HL-60 (cell line): ENCODE measurements around the gene EVPL.
A peak's percentile ranks its signal among the peaks of the same experiment; 100 is the strongest.

ENCODE experiments used
- DNase-seq, 2 experiments: peaks; one replicate each; pipeline ENCODE4 v3.0.0-alpha.2; 2010 to 2020; ENCODE audit warnings: low read depth in 1 of 2, low spot score in 1 of 2
- H3K27ac ChIP-seq: fragments of 250-450 bp; sonication (Bioruptor Pico); replicated peaks from 2 replicates; pipeline ENCODE4 v1.5.1; 2020; ENCODE audit warnings: mild to moderate bottlenecking, moderate library complexity
- H3K27me3 ChIP-seq: fragments of 250-450 bp; sonication (Bioruptor Pico); 2 replicates; pipeline ENCODE4 v1.5.1; 2021; ENCODE audit warnings: mild to moderate bottlenecking, moderate library complexity; ENCODE audit not compliant: insufficient read depth, poor library complexity, severe bottlenecking
- H3K4me3 ChIP-seq: replicated peaks from 2 replicates; pipeline ENCODE4 v1.5.1; 2011; ENCODE audit warnings: mild to moderate bottlenecking, control low read depth, low read length; ENCODE audit not compliant: insufficient read depth
- GABPA ChIP-seq: IDR thresholded peaks from 2 replicates; pipeline ENCODE4 v1.6.1; 2012; ENCODE audit warnings: low read depth
- POLR2AphosphoS5 ChIP-seq: IDR thresholded peaks from 2 replicates; pipeline ENCODE4 v1.6.1; 2012; ENCODE audit warnings: low read depth
- SPI1 ChIP-seq: IDR thresholded peaks from 2 replicates; pipeline ENCODE4 v1.6.1; 2012; ENCODE audit warnings: low read depth, mild to moderate bottlenecking, borderline replicate concordance
- TF ChIP-seq, protein P1 (sequence below): IDR thresholded peaks from 2 replicates; pipeline ENCODE4 v1.6.1; 2012; ENCODE audit warnings: low read depth; ENCODE audit not compliant: insufficient replicate concordance
- TF ChIP-seq, protein P2 (sequence below): IDR thresholded peaks from one replicate; pipeline ENCODE4 v1.5.1; 2011; ENCODE audit warnings: low read length, control low read depth, inconsistent platforms; ENCODE audit not compliant: insufficient read depth

EVPL gene

DNA sequence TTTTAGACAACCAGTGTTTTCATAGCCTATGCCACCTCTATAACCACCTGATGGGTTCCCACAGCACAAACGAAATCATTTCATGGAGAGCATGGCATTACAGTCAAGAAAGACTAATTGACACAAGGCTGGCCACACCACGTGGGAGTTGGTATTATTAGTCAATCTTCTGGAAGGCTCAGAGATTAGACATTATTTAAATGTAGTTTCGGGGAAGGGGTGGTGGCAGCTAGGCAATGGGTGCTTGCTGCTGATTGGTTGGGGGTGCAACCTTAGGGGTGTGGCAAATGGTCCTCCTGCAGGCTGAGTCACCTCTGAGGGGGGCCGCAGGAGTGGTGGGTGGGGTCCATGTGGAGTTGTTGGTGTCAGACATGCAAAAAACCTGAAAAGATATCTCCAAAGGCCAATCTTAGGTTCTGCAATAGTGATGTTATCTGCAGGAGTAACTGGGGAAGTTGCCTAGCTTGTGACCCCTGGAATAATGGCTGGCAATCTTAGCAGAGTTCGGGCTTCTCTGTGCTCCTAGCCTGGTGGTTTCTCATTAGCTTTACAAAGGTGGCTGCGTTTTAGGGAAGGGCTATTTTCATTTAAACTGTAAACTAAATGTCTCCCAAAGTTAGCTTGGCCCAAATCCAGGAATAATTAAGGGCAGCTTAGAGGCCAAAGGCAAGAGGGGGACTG is 43.5 kb downstream of the EVPL start:
- Histone ChIP-seq H3K27ac (no peak overlapping the region), H3K27me3 (no peaks in the 10 kb centered on the region), H3K4me3 (no peak overlapping the region)
- peak in 1 of 2 experiments; percentile 31 for DNase-seq
- TF ChIP-seq POLR2AphosphoS5 (no peak), GABPA (no peak), SPI1 (no peak)
- TF ChIP-seq, protein P1, sequence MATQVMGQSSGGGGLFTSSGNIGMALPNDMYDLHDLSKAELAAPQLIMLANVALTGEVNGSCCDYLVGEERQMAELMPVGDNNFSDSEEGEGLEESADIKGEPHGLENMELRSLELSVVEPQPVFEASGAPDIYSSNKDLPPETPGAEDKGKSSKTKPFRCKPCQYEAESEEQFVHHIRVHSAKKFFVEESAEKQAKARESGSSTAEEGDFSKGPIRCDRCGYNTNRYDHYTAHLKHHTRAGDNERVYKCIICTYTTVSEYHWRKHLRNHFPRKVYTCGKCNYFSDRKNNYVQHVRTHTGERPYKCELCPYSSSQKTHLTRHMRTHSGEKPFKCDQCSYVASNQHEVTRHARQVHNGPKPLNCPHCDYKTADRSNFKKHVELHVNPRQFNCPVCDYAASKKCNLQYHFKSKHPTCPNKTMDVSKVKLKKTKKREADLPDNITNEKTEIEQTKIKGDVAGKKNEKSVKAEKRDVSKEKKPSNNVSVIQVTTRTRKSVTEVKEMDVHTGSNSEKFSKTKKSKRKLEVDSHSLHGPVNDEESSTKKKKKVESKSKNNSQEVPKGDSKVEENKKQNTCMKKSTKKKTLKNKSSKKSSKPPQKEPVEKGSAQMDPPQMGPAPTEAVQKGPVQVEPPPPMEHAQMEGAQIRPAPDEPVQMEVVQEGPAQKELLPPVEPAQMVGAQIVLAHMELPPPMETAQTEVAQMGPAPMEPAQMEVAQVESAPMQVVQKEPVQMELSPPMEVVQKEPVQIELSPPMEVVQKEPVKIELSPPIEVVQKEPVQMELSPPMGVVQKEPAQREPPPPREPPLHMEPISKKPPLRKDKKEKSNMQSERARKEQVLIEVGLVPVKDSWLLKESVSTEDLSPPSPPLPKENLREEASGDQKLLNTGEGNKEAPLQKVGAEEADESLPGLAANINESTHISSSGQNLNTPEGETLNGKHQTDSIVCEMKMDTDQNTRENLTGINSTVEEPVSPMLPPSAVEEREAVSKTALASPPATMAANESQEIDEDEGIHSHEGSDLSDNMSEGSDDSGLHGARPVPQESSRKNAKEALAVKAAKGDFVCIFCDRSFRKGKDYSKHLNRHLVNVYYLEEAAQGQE: no peak
- TF ChIP-seq, protein P2, sequence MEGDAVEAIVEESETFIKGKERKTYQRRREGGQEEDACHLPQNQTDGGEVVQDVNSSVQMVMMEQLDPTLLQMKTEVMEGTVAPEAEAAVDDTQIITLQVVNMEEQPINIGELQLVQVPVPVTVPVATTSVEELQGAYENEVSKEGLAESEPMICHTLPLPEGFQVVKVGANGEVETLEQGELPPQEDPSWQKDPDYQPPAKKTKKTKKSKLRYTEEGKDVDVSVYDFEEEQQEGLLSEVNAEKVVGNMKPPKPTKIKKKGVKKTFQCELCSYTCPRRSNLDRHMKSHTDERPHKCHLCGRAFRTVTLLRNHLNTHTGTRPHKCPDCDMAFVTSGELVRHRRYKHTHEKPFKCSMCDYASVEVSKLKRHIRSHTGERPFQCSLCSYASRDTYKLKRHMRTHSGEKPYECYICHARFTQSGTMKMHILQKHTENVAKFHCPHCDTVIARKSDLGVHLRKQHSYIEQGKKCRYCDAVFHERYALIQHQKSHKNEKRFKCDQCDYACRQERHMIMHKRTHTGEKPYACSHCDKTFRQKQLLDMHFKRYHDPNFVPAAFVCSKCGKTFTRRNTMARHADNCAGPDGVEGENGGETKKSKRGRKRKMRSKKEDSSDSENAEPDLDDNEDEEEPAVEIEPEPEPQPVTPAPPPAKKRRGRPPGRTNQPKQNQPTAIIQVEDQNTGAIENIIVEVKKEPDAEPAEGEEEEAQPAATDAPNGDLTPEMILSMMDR: no peak

GRCh38 chr17:75981019-75981615 is 46.0 kb downstream of the EVPL start:
- Histone ChIP-seq H3K4me3 (no peak overlapping the region), H3K27ac (no peak overlapping the region), H3K27me3 (no peaks in the 10 kb centered on the region)
- TF ChIP-seq POLR2AphosphoS5: no peak
- no peak for TF ChIP-seq SPI1
- TF ChIP-seq, protein P2: no peak
- TF ChIP-seq, protein P1: no peak
- TF ChIP-seq GABPA: no peak
- no peak for DNase-seq

GRCh38 chr17:75980188-75981018 is 46.7 kb downstream of the EVPL start:
- Histone ChIP-seq H3K27ac (peak overlapping the region; percentile 94), H3K27me3 (no peaks in the 10 kb centered on the region), H3K4me3 (peak overlapping the region; percentile 83)
- no peak for DNase-seq
- no peak; the same call in 1 of the 2 replicates for TF ChIP-seq POLR2AphosphoS5
- TF ChIP-seq, protein P1: no peak
- TF ChIP-seq GABPA: no peak
- no peak for TF ChIP-seq SPI1
